DND-41 (cell line): ENCODE measurements around the gene HSP90B1.

Experiments used
- EZH2 ChIP-seq: IDR thresholded peaks from 3 replicates; pipeline ENCODE4 v1.6.1; 2012; ENCODE audit warnings: borderline replicate concordance, low read depth, mild to moderate bottlenecking, moderate library complexity, low read length, inconsistent platforms; ENCODE audit not compliant: severe bottlenecking
- TF ChIP-seq, protein P1 (sequence below): IDR thresholded peaks from 2 replicates; pipeline ENCODE4 v1.5.1; 2012; ENCODE audit warnings: borderline replicate concordance, low read length, moderate library complexity, mild to moderate bottlenecking; ENCODE audit not compliant: poor library complexity, severe bottlenecking; ENCODE audit errors: extremely low read depth

DNA sequence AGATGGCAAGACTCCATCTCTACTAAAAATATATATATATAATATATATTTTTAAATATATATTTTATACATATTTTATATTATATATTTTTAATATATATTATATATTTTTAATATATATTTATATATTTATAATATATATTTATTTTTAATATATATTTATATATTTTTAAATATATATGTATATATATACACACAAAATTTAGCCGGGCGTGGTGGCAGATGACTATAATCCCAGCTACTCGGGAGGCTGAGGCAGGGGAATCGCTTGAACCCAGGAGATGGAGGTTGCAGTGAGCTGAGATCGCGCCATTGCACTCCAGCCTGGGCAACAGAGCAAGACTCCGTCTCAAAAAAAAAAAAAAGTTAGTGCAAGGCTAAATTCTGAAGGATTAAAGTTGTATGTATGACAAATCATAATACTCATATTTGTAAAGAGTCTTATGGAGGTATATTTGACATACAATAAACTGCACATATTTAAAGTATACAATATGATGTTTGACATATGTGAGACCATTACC is 27.7 kb downstream of the HSP90B1 start:
- no peak for TF ChIP-seq EZH2
- TF ChIP-seq, protein P1, sequence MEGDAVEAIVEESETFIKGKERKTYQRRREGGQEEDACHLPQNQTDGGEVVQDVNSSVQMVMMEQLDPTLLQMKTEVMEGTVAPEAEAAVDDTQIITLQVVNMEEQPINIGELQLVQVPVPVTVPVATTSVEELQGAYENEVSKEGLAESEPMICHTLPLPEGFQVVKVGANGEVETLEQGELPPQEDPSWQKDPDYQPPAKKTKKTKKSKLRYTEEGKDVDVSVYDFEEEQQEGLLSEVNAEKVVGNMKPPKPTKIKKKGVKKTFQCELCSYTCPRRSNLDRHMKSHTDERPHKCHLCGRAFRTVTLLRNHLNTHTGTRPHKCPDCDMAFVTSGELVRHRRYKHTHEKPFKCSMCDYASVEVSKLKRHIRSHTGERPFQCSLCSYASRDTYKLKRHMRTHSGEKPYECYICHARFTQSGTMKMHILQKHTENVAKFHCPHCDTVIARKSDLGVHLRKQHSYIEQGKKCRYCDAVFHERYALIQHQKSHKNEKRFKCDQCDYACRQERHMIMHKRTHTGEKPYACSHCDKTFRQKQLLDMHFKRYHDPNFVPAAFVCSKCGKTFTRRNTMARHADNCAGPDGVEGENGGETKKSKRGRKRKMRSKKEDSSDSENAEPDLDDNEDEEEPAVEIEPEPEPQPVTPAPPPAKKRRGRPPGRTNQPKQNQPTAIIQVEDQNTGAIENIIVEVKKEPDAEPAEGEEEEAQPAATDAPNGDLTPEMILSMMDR: no peak
